ENCODE measurements around the gene SLC23A2.

- no peak for TF ChIP-seq EZH2 (IDR thresholded peaks at IDR 0.05; ENCODE audit: insufficient read depth, low read length)
- TF ChIP-seq CTCF (IDR thresholded peaks at IDR 0.05; ENCODE audit: insufficient read depth, low read depth, low read length): no peak
These were observed 187.2 kb downstream of the SLC23A2 start for GRCh38 chr20:4813863-4814695.

Data from astrocyte (in vitro differentiated cells and primary cell).